Measurements from ENCODE around the gene HGF. TPM values are rescaled to one million over a fixed set of nuclear protein-coding genes. Genes with fewer than 3 reads are reported as not detected.

Gene HGF
- total RNA-seq, 1 experiment from 2014 or later: 0.72 TPM

DNA sequence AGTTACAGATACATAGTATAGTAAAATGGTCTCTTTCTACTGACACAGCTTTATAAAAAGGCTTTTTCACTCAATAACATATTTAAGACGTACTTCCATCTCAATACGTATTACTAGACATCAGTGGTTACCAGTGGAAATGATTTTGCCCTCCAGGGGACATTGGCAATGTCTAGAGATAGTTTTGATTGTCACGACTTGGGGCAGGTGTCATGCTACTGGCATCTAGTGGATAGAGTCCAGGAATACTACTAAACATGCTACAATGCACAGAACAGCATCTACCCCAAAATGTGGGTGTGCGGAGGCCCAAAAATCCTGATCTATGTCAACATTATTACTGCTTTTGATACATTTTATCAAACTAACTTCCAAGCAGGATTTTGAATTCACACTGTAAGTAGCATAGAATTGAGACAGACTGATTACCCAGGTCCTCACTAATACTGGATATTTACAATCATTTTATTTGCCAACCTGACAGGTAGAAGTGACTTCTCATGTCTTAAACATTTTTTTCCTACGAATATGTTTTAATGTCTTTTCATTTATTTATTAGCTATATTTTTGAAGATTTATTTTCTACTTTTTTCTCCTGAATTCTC is 53.8 kb downstream of the HGF start:
- no peak for TF ChIP-seq E2F4 (CRISPR knock-in tag; IDR thresholded peaks at IDR 0.05; ENCODE audit: borderline replicate concordance, low read depth)
- no peak for TF ChIP-seq CBFB (CRISPR knock-in tag; IDR thresholded peaks at IDR 0.05; ENCODE audit: low read depth)
- TF ChIP-seq ZNF263 (CRISPR knock-in tag; IDR thresholded peaks at IDR 0.05; ENCODE audit: low read depth): no peak
- TF ChIP-seq ZNF671 (CRISPR knock-in tag; IDR thresholded peaks at IDR 0.05): no peak
- TF ChIP-seq TCF7 (CRISPR knock-in tag; IDR thresholded peaks at IDR 0.05; ENCODE audit: low read depth): no peak
- no peak for TF ChIP-seq HMGXB4 (CRISPR knock-in tag; IDR thresholded peaks at IDR 0.05)
- TF ChIP-seq NFATC4 (CRISPR knock-in tag; IDR thresholded peaks at IDR 0.05): no peak
- TF ChIP-seq, protein P1, sequence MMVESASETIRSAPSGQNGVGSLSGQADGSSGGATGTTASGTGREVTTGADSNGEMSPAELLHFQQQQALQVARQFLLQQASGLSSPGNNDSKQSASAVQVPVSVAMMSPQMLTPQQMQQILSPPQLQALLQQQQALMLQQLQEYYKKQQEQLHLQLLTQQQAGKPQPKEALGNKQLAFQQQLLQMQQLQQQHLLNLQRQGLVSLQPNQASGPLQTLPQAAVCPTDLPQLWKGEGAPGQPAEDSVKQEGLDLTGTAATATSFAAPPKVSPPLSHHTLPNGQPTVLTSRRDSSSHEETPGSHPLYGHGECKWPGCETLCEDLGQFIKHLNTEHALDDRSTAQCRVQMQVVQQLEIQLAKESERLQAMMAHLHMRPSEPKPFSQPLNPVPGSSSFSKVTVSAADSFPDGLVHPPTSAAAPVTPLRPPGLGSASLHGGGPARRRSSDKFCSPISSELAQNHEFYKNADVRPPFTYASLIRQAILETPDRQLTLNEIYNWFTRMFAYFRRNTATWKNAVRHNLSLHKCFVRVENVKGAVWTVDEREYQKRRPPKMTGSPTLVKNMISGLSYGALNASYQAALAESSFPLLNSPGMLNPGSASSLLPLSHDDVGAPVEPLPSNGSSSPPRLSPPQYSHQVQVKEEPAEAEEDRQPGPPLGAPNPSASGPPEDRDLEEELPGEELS (CRISPR knock-in tag; IDR thresholded peaks at IDR 0.05): no peak
- TF ChIP-seq USF1 (CRISPR knock-in tag; IDR thresholded peaks at IDR 0.05): no peak
- no peak for TF ChIP-seq SMAD4 (CRISPR knock-in tag; IDR thresholded peaks at IDR 0.05)
- TF ChIP-seq ZNF317 (CRISPR knock-in tag; IDR thresholded peaks at IDR 0.05; ENCODE audit: borderline replicate concordance, low read depth): no peak
- TF ChIP-seq RORB (CRISPR knock-in tag; IDR thresholded peaks at IDR 0.05): no peak
- no peak for TF ChIP-seq ZNF121 (CRISPR knock-in tag; IDR thresholded peaks at IDR 0.05)
- TF ChIP-seq, protein P2, sequence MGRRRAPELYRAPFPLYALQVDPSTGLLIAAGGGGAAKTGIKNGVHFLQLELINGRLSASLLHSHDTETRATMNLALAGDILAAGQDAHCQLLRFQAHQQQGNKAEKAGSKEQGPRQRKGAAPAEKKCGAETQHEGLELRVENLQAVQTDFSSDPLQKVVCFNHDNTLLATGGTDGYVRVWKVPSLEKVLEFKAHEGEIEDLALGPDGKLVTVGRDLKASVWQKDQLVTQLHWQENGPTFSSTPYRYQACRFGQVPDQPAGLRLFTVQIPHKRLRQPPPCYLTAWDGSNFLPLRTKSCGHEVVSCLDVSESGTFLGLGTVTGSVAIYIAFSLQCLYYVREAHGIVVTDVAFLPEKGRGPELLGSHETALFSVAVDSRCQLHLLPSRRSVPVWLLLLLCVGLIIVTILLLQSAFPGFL (CRISPR knock-in tag; IDR thresholded peaks at IDR 0.05; ENCODE audit: borderline replicate concordance): no peak
- no peak for TF ChIP-seq MYBL2 (CRISPR knock-in tag; IDR thresholded peaks at IDR 0.05)
- ChIA-PET POLR2A (no interaction called here), CTCF (interaction anchor here (1.4 kb wide), 1 partner anchor 246 kb away, joined by 3 read pairs; no protein-coding TSS in a partner anchor)
- ATAC-seq: peak; percentile 55
- Mint-ChIP-seq H3K9me3 (peaks cover 4% of the 10 kb centered on the region; the same call in 1 of the 2 replicates), H3K4me3 (no peak overlapping the region), H3K4me1 (no peaks in the 10 kb centered on the region), H3K36me3 (no peaks in the 10 kb centered on the region), H3K27ac (no peak overlapping the region), H3K27me3 (ENCODE audit: low read depth) (no peaks in the 10 kb centered on the region)
- DNase-seq (ENCODE audit: low spot score): no peak

- Mint-ChIP-seq H3K27me3 (ENCODE audit: low read depth) (no peaks in the 10 kb centered on the region), H3K27ac (no peak overlapping the region), H3K4me1 (peaks cover 9% of the 10 kb centered on the region), H3K4me3 (no peak overlapping the region), H3K9me3 (no peaks in the 10 kb centered on the region), H3K36me3 (no peaks in the 10 kb centered on the region)
- TF ChIP-seq ZNF219 (CRISPR knock-in tag; IDR thresholded peaks at IDR 0.05; ENCODE audit: borderline replicate concordance): no peak
- no peak for TF ChIP-seq MXD4 (CRISPR knock-in tag; IDR thresholded peaks at IDR 0.05; ENCODE audit: borderline replicate concordance)
- TF ChIP-seq, protein P3, sequence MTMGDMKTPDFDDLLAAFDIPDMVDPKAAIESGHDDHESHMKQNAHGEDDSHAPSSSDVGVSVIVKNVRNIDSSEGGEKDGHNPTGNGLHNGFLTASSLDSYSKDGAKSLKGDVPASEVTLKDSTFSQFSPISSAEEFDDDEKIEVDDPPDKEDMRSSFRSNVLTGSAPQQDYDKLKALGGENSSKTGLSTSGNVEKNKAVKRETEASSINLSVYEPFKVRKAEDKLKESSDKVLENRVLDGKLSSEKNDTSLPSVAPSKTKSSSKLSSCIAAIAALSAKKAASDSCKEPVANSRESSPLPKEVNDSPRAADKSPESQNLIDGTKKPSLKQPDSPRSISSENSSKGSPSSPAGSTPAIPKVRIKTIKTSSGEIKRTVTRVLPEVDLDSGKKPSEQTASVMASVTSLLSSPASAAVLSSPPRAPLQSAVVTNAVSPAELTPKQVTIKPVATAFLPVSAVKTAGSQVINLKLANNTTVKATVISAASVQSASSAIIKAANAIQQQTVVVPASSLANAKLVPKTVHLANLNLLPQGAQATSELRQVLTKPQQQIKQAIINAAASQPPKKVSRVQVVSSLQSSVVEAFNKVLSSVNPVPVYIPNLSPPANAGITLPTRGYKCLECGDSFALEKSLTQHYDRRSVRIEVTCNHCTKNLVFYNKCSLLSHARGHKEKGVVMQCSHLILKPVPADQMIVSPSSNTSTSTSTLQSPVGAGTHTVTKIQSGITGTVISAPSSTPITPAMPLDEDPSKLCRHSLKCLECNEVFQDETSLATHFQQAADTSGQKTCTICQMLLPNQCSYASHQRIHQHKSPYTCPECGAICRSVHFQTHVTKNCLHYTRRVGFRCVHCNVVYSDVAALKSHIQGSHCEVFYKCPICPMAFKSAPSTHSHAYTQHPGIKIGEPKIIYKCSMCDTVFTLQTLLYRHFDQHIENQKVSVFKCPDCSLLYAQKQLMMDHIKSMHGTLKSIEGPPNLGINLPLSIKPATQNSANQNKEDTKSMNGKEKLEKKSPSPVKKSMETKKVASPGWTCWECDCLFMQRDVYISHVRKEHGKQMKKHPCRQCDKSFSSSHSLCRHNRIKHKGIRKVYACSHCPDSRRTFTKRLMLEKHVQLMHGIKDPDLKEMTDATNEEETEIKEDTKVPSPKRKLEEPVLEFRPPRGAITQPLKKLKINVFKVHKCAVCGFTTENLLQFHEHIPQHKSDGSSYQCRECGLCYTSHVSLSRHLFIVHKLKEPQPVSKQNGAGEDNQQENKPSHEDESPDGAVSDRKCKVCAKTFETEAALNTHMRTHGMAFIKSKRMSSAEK (CRISPR knock-in tag; IDR thresholded peaks at IDR 0.05; ENCODE audit: borderline replicate concordance): no peak
- POLR2A ChIA-PET: no interaction called here
- CTCF ChIA-PET: no interaction called here
- no peak for DNase-seq (ENCODE audit: low spot score)
- ATAC-seq: no peak
Measured at GRCh38 chr7:81714306-81714705, 55.5 kb downstream of the HGF start.
